AG10803 (cell line): ENCODE data around the gene STAT3.

Experiments
- DNase-seq: peaks from one replicate; pipeline ENCODE4 v3.0.0; 2010; ENCODE audit warnings: low read depth
- H3K4me3 ChIP-seq: 2 replicates; pipeline ENCODE4 v1.5.1; 2011; ENCODE audit warnings: mild to moderate bottlenecking, low read length, control low read depth
- TF ChIP-seq, protein P1 (sequence below): conservative IDR thresholded peaks from 2 replicates; pipeline ENCODE4 v1.5.1; 2011; ENCODE audit warnings: mild to moderate bottlenecking, low read length, control low read depth, inconsistent platforms

Gene STAT3

DNA sequence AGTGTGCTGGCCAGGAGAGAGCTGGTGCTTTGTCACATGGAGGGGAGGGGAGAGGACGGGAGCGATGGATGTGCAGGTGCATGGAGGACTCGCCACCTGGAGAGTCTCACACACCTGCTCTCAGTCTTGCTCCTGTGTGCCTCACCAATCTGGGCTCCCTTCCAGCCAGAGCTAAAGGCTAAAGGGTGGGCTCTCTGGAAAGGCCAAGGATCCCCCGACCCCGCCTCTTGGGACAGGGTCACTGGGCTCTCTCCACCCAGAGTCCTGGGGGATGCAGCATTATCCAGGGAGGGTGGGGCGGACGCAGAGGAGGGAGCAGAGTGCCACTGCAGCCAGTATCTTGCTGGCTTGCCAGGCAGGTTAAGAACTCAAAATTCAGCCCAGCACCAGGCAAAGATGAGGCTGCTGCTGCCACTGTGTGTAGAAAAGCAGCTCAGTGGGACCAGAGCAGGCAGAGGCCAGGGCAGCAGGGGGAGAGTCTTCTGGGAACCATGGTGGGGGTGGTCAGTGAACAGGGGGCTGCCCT is 106.6 kb downstream of the STAT3 start:
- no peak for DNase-seq
- no peak overlapping the region for H3K4me3 ChIP-seq
- TF ChIP-seq, protein P1, sequence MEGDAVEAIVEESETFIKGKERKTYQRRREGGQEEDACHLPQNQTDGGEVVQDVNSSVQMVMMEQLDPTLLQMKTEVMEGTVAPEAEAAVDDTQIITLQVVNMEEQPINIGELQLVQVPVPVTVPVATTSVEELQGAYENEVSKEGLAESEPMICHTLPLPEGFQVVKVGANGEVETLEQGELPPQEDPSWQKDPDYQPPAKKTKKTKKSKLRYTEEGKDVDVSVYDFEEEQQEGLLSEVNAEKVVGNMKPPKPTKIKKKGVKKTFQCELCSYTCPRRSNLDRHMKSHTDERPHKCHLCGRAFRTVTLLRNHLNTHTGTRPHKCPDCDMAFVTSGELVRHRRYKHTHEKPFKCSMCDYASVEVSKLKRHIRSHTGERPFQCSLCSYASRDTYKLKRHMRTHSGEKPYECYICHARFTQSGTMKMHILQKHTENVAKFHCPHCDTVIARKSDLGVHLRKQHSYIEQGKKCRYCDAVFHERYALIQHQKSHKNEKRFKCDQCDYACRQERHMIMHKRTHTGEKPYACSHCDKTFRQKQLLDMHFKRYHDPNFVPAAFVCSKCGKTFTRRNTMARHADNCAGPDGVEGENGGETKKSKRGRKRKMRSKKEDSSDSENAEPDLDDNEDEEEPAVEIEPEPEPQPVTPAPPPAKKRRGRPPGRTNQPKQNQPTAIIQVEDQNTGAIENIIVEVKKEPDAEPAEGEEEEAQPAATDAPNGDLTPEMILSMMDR = no peak

DNA sequence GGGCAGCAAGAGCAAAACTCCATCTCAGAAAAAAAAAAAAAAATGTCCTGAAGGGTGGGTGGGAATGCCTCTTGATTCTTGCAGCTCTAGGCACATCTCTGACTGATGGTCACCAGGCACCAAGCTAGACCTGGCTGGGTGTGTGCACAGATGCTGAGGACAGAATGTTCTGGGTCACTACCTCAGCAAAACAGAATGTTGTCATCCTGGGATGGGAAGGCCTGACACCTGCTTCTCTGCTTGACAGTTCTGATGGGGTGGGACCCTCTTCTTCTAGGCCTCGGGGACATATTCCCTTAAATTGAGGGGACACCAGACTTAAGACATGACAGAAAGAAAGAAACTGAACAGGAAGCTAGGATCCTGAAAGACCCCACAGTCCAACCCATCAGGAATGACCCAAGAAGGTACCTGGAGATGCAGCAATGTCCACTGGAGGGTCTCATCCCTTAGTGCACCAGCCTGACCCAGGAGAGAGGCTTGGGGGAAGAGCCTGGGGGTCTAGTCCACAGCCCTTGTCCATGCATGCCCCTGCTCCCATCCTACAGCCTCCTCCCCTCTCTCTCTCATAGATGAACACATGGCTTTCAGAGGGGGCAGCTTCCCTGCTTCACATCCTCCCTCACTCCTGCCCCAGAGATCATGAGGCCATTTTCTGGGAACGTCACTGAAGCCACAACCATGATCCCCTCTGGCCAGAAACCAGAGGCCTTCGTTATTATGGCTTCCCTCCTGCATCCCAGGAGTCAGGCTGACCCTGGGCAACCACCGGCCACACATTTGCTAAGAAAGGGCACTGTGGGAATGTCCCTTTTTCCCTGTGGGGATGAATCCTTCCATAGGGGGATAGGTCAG is 108.2 kb downstream of the STAT3 start:
- TF ChIP-seq, protein P1 = no peak
- H3K4me3 ChIP-seq = no peak overlapping the region
- DNase-seq = no peak

DNA sequence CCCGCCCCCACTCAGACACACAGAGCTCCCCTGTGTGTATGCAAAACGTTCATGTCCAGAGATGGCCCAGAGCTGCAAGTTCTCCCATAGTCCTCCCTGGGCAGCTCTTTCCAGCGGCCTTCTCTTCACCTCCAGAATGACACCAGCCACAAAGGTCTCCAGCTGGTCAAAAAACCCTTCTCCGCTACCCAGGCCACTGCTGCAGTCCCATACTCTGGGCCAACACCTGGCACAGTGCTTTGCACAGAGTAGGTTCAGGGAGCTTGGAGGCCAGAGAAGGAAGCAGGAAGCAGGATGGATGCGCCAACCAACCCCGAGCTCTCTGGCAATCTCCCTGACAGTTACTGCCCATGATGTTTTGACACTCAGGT is 110.9 kb downstream of the STAT3 start:
- no peak overlapping the region; the same call in 1 of the 2 replicates for H3K4me3 ChIP-seq
- no peak for DNase-seq
- TF ChIP-seq, protein P1 = no peak

DNA sequence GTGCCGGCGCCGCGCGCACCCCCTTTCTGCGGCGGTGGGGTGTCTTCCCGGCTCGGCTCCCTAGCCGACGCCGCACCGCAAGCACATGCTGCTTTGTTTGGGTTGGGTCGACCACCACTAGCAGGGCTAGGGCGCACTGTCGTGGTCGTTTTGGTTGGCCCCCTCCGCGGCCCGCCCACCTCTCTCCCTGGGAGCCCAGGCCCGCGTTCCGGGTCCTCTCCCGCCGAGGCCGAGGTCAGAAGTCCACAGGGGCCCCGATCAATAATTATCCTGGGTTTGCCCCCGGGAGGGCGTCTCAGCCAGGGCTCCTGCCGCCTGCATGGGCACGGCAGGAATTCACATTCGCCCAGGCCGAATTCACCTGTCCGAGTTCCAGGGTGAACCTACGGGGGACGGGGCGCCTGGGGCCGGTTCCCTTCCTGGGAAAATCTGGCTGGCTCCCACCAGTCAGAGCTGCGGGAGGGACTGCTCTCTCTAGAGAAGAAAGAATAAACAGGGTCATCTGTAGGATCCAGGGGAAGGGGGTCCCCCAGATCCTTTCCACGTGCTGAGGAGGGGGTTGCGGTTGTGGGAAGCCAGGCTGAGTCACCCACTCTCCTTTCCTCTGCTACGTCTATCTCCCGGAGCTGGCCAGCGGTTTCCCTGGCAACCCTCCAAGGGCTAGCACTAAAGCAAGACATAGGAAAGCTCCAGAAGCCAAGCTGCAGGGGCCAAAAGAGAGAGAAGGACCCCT is 111.5 kb downstream of the STAT3 start:
- TF ChIP-seq, protein P1 = no peak
- peak overlapping the region; percentile 63 for H3K4me3 ChIP-seq
- peak; percentile 73 for DNase-seq

DNA sequence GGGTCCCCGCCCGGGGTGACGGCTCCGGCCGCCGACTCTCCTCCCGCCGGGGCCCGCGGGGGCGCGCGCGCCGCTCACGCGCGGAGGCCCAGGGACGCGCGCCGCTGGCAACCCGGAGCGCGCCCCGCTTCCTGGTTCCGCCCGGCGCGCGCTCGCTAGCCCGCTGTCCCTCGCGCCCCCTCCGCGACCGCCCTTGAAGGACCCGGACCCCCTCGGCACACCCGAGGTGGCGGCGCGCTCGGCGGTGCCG is 112.0 kb downstream of the STAT3 start, which contains the start of gene STAT5B:
STAT5B (minus strand) TSS at position 33 of the 250 bp plus-strand sequence. CDS start 44,264 bp downstream, outside the sequence.
- DNase-seq = peak; percentile 54
- TF ChIP-seq, protein P1 = no peak
- H3K4me3 ChIP-seq = peak within 1 kb of the TSS; percentile 72

DNA sequence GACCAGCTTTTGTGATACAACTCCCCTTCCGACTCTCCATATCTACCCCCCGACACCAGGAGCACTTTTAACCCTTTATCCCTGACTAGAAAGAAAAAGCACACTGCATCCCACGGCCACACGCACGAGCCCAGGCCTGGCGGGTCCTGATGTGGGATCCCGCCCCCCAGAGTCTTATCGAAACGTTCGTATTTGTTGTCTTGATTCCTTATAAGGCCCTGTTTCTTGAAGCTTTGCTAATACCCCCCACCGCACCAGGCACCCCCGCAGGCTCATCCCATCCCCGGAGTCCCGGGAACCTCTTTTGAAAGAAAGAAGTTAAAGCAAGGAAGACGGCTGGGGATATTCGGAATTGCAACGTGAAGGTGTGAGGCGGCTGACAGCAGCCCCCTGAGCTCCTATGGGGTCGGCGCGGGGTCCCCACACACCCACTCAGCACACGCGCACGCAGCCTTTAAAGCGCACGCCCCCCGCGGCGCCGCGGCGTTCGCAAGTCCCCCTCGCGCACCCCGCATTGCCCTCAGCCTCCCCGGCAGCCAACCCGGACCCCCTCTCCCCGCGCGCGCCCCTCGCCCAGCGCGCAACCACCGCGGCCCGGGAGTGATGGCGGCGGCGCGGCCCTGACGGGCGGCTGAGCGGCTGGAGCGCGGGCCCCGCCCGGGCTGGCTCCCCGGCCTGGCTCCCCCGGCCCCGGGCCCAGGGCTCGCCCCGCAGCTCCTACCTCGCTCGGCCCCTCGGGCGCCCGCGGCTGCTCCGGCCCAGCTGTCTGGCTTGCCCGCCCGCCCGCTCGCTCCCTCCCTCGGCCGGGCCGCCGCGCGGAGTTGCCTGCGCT is 112.5 kb downstream of the STAT3 start:
- DNase-seq = peak; percentile 40
- peak overlapping the region; percentile 72 for H3K4me3 ChIP-seq
- TF ChIP-seq, protein P1 = no peak
